Measurements from ENCODE around the gene CALN1. TPM values are rescaled to one million over a fixed set of nuclear protein-coding genes. Genes with fewer than 3 reads are reported as not detected.

Gene CALN1
- total and polyA plus RNA-seq, 7 donors, result under 0.01 TPM; not detected in 5

- 87 to 91% methylated on average over 8 of the region's 8 CpGs for WGBS, 2 donors
- H3K36me3 ChIP-seq, result no peaks in the 10 kb centered on the region
- peaks cover 0 to 4% (median 0%) of the 10 kb centered on the region in 4 donors for H3K9me3 ChIP-seq
- H3K4me3 ChIP-seq, result no peak overlapping the region
- no peaks in the 10 kb centered on the region for H3K27me3 ChIP-seq
- DNase-seq, result no peak
- intact Hi-C loops (cut with DNase I), result no loop called here
- H3K4me1 ChIP-seq, result no peaks in the 10 kb centered on the region
- TF ChIP-seq POLR2AphosphoS5 (IDR thresholded peaks at IDR 0.05) (no peak), CTCF (IDR thresholded peaks at IDR 0.05) (no peak), EP300 (IDR thresholded peaks at IDR 0.05) (no peak), POLR2A (IDR thresholded peaks at IDR 0.05) (no peak)
- H3K27ac ChIP-seq, result no peak overlapping the region
Measured at GRCh38 chr7:72416846-72417245, 4.7 kb upstream of the CALN1 start.

GRCh38 chr7:72415586-72415985, 3.4 kb upstream of the CALN1 start:
- 95 to 96% methylated on average over 11 of the region's 11 CpGs for WGBS, 2 donors
- no peaks in the 10 kb centered on the region for H3K4me1 ChIP-seq
- DNase-seq, result no peak
- TF ChIP-seq POLR2A (IDR thresholded peaks at IDR 0.05) (no peak), CTCF (IDR thresholded peaks at IDR 0.05) (no peak), EP300 (IDR thresholded peaks at IDR 0.05) (no peak), POLR2AphosphoS5 (IDR thresholded peaks at IDR 0.05) (no peak)
- no peak overlapping the region for H3K4me3 ChIP-seq
- no peaks in the 10 kb centered on the region for H3K27me3 ChIP-seq
- no peak overlapping the region for H3K27ac ChIP-seq
- intact Hi-C loops (cut with DNase I), result no loop called here
- no peaks in the 10 kb centered on the region for H3K36me3 ChIP-seq
- peaks cover 0 to 4% (median 0%) of the 10 kb centered on the region in 4 donors for H3K9me3 ChIP-seq

GRCh38 chr7:72413886-72414285, 1.7 kb upstream of the CALN1 start:
- no peak overlapping the region for H3K4me3 ChIP-seq
- no peaks in the 10 kb centered on the region for H3K4me1 ChIP-seq
- no peaks in the 10 kb centered on the region for H3K36me3 ChIP-seq
- no peak overlapping the region for H3K27ac ChIP-seq
- H3K9me3 ChIP-seq, result peaks cover 0 to 4% (median 0%) of the 10 kb centered on the region in 4 donors
- intact Hi-C loops (cut with DNase I), result no loop called here
- no peak for DNase-seq
- WGBS, 2 donors, result 90 to 93% methylated on average over 9 of the region's 9 CpGs
- TF ChIP-seq POLR2A (IDR thresholded peaks at IDR 0.05), result no peak
- no peak for TF ChIP-seq EP300 (IDR thresholded peaks at IDR 0.05)
- no peak for TF ChIP-seq CTCF (IDR thresholded peaks at IDR 0.05)
- no peak for TF ChIP-seq POLR2AphosphoS5 (IDR thresholded peaks at IDR 0.05)
- H3K27me3 ChIP-seq, result no peaks in the 10 kb centered on the region

- no peaks in the 10 kb centered on the region for H3K27me3 ChIP-seq
- H3K4me1 ChIP-seq, result no peaks in the 10 kb centered on the region
- intact Hi-C loops (cut with DNase I), result no loop called here
- 92 to 93% methylated on average over 6 of the region's 6 CpGs for WGBS, 2 donors
- H3K9me3 ChIP-seq, result no peaks in the 10 kb centered on the region
- DNase-seq, result no peak
- no peak for TF ChIP-seq POLR2A (IDR thresholded peaks at IDR 0.05)
- no peak for TF ChIP-seq POLR2AphosphoS5 (IDR thresholded peaks at IDR 0.05)
- no peak for TF ChIP-seq EP300 (IDR thresholded peaks at IDR 0.05)
- no peak overlapping the region for H3K4me3 ChIP-seq
- H3K36me3 ChIP-seq, result no peaks in the 10 kb centered on the region
- no peak overlapping the region for H3K27ac ChIP-seq
Measured at GRCh38 chr7:72413290-72413689, 1.2 kb upstream of the CALN1 start.

GRCh38 chr7:72411419-72411818, 719 bp downstream of the CALN1 start:
- Histone ChIP-seq H3K27ac (no peak overlapping the region), H3K36me3 (no peaks in the 10 kb centered on the region), H3K4me1 (no peaks in the 10 kb centered on the region), H3K4me3 (no peak overlapping the region), H3K27me3 (no peaks in the 10 kb centered on the region), H3K9me3 (no peaks in the 10 kb centered on the region)
- no peak for DNase-seq
- 43 to 71% methylated on average over 4 of the region's 4 CpGs for WGBS, 2 donors
- TF ChIP-seq EP300 (IDR thresholded peaks at IDR 0.05) (no peak), POLR2A (IDR thresholded peaks at IDR 0.05) (no peak), POLR2AphosphoS5 (IDR thresholded peaks at IDR 0.05) (no peak), CTCF (IDR thresholded peaks at IDR 0.05) (no peak)
- intact Hi-C loops (cut with DNase I), result no loop called here
